OCI-M2 (cell line): ENCODE results near the gene ERMAP.
"Not testable (repeated sequence)": the region's sequence is repeated elsewhere in the genome, so short reads cannot be mapped to it uniquely, and the experiment has no call there.

ENCODE experiments used
- DNase-seq: peaks from one replicate; lab custom pipeline; 2025; ENCODE audit not compliant: unreplicated experiment; lab: John Stamatoyannopoulos, UW

ERMAP gene

DNA sequence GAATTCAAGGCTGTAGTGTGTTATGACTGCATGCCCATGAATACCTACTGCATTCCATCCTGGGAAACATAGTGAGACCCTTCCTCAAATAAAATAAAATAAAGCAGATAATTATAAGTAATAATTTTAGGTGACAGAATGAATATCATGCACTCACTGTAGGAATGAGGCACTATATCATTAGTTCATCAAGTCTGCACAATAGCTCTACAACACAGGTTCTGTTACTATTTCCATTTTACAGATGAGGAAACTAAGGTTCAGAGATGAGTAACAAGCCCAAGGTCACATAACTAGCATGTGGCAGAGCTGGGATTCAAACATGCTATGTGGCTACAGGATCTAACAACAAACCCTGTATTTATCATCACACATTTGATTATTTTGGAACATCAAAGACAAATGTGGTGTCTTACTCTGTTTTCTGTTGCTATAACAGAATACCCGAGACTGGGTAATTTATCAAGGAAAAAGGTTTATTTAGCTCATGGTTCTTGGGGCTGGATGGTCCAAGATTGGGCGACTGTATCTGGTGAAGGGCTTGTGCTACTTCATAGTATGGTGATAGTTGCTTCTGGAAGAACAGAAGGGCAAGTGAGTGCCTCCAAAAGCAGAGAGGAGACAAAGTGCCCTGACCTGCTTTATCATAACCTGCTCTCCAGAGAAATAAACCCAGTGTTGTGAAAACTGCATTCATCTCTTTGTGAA is 24.7 kb downstream of the ERMAP start:
- DNase-seq, result no peak

DNA sequence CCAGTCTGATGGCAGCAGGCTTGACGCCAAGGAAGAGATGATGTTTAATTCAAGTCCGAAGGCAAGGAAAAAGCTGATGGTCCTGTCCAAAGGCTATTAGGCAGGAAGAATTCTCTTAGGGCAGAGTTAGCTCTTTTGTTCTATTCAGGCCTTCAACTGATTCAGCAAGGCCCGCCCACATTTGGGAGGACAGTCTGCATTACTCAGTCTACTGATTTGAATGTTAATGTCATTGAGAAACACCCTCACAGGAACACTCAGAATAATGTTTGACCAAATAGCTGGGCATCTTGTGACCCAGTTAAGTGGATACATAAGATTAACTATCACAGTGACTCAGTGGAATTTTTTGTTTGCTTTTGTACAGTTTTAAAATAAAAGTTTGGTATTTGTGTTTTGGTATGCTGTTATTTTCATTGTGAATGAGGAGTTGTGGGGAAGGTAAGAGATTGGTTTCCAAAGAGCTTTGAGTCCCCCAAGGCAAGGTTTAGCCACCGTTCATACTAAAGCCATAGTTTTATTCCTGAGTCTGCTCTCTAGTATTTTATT is 27.7 kb downstream of the ERMAP start:
- DNase-seq, result no peak

DNA sequence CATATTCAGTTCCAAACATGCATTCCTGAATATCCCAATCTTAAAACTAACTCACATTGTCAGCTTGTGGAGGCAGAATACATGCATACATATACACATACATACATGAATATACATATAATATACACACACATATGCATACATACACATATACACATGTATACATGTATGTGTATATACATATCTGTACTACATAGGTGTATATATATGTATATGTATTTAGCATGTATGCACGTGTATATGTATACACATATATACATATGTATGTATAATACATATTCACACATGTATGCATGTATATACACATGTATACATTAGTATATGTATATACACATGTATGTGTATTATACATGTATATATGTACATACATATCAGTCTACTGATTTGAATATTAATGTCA is 28.3 kb downstream of the ERMAP start:
- no peak for DNase-seq

DNA sequence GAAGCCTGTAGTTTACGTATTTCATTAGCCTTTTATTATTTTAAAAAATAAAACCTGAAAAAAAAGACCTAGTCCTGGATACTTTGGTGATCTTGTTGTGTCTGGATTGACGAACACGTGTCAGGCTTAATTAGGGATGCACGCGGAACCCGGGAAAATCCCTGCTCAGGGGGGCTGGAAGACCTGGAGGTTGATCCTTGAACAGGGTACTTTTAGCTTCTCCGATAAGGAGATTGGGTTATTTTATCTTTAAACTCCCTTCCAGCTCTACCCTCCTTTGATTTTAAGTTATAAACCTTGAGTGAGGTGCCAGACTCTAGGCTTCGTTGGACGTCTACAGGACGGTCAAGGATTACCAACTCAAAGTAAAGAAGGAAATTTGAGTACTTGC is 28.9 kb downstream of the ERMAP start:
- DNase-seq, result no peak

DNA sequence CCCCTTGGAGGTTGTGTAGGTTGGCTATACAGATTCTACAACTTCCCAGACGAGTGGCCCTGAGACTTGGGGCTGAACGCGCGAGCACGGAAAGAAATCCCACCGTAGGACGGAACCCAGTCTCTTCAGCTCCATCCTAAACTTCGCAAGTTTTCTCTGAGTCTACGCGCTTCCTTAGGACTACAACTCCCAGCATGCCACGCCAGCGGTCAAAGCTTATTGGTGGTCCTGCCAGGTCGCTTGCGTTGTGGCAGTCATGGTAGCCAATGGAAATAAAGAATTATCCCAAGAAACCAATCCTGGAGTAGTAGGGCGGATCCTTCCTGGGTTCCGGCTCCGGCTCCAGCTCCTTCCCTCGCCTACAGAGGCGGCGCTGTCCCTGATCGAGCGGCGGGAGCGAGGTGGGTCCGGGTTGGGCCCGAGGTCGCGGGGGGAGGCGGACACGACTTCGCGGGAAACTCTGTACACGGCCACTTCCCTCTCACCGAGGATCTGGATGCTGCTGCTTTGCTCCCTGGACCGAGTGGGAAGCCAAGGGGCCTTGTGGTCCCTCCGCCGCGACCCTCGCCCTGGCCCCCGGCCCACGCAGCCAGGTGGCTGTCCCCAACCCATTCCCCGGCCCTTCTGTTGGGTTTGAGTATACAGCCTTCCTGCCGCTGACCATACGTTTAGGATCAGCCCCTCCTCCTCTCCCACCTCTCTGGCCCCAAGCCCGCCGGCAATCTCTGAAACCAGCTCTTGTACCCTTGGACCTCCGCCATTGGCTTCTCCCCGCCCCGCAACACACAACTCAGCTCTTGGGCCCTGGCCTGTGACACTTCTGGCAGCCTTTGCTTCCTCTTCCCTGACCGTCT is 29.6 kb downstream of the ERMAP start, which contains the start of gene ZNF691:
TSS of gene ZNF691 (plus strand) at position 357 of the 854 bp plus-strand sequence. CDS start 3,046 bp downstream, outside the sequence.
- DNase-seq, result peak; percentile 91

DNA sequence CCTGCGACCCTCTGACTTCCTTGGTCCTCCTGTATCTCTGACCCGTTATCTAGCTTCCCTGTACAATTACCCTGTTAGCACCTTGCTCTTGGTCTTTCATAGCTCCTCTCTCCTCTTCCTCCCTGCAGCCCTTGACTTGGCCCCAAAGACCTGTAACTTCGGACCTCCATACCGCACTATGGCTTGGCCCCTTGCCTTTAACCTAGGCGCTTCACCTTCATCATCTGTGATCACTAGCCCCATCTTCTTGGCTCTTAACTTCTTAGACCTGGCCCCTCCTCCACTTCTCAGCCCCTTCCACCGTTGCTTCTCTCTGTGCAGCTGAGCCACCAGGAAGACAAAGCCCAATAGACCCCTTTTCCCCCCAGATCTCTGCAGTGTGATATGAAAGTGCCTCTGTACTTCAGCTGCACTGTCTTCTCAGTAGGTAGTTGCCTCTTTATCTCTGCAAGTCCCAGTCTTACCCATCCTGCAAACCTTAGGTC is 30.2 kb downstream of the ERMAP start:
- DNase-seq, result no peak

DNA sequence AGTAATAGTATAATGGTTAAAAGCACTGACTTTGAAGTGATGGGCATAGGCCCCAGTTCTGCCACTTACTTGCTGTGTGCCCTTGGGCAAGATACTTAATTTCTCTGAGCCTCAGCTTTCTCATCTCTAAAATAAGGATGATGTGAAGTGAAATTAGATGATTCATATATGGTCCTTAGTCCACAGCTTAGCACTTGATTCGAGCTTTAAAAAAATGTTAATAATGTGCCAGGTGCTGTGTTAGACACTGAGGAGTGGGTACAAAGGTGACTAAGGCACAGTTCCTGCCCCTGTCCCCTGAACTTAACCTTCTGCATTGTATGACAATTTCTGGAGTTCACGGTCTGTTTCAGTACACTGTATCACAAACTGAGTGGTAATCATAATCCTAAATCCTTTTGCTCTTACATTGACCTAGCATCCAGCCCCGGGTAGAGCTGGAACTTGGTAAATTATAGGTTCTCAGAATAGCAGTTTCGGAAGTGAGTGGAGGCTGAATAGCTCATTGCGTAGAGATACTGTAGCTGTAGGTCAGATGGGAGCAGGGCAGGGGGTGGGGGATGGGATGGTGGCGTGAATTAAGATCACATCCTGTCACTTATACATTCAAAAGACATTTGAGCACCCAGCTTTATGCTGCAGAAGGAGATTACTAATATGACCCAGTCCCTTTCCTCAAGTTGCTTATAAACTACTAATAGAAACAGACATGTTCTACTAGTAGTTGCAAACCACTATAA is 31.0 kb downstream of the ERMAP start:
- DNase-seq, result no peak

DNA sequence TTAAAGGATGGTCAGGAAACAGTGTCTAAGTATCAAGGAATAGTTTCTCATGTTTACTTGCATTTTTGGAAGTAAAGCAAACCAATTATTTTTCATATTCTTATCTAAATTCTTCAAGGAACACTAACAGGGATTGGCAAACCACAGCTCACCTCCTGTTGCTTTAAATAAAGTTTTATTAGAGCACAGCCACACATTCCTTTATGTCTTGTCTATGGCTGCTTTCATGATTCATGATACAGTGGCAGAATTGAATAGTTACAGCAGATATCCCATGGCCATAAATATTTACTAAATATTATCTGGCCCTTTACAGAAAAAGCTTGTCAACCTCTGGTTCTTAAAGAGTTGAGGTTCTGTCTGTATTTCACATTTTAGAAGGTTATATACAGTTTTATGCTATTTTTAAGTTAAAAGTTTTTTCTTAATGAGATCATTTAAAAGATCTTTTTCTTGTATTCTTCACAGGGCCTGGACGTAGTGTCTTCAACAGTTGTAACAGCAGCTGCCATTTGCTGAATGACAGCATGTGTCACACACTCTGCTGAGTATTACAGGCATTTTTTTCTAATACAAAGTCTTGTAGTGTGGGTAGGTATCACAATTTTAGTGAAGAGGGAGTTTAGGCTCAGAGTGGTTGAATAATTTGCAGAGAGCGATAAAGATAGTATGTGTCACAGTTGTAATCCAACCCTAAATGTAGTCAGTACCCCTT is 32.1 kb downstream of the ERMAP start:
- no peak for DNase-seq

DNA sequence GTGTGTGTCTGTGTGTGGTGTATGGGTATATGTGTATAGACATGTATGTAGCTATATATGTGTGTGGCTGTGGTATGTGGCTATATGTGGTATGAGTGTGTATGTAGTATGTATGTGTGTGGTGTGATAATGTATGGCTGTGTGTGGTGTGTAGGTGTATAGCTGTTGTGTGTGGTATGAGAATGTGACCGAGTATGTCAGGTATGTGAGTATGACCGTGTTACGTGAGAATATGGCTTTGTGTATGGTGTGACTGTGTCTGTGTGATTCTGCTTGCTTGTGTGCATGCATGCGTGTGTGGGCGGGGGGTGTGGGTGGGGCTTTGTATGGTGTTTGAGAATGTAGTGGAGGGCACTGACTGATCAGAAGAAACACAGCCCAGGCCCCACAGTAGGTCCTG is 33.0 kb downstream of the ERMAP start:
- DNase-seq, result no peak

DNA sequence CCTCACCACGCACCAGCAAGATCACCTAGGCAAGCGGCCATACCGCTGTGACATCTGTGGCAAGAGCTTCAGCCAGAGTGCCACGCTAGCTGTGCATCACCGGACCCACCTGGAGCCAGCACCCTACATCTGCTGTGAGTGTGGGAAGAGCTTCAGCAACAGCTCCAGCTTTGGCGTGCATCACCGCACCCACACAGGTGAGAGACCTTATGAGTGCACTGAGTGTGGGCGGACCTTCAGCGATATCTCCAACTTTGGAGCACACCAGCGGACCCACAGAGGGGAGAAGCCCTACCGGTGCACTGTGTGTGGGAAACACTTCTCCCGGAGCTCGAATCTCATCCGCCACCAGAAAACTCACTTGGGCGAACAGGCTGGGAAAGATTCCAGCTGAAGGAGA is 34.5 kb downstream of the ERMAP start:
- DNase-seq, result no peak

DNA sequence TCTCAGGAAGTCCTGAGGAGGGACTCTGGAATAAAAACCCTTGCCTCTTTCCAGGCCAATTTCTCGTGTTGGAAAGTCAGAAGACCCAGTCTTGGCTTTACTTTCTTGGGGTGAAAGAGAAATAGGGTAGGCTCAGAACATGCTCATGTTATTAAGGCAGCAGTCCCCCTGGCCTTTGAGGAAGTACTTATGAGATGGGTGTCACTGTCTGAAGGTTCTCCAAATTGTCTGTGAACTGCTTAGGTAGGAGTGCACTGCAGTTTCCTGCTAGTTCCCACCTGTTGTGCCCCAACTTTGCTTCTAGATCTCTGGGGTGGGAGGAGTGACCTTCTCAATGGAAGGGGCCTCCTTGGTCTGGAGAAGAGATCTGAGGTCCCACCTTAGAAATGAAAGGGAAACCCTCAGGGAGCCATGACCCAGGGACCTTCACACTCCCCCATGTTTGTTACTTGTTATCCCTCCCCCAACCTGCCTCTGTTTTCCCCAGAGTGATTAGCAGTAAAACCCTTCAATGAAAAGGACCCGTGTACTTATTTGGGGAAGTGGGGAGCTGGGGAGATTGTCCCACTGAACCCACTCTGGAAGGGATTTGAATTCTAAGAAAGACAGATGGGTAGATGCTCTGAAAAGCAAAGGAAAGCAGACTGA is 35.2 kb downstream of the ERMAP start:
- DNase-seq, result no peak

DNA sequence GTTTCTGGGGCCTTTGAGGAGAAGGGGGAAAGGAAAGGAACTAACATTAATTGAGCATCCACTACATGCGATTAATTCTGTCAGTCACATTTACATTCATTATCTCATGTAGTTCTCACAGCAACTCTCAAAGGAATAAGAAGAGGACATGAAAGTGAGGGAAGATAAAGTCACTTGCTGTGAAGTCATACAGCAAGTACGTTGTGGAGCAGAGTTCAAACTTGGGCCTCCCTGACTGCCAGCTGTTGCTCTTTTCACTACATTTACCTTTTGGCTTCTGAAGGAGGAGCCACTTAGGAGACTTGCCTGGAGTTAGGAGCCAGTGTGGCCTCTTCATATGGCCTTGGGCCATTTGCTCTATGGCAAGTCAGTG is 35.7 kb downstream of the ERMAP start:
- DNase-seq, result no peak

DNA sequence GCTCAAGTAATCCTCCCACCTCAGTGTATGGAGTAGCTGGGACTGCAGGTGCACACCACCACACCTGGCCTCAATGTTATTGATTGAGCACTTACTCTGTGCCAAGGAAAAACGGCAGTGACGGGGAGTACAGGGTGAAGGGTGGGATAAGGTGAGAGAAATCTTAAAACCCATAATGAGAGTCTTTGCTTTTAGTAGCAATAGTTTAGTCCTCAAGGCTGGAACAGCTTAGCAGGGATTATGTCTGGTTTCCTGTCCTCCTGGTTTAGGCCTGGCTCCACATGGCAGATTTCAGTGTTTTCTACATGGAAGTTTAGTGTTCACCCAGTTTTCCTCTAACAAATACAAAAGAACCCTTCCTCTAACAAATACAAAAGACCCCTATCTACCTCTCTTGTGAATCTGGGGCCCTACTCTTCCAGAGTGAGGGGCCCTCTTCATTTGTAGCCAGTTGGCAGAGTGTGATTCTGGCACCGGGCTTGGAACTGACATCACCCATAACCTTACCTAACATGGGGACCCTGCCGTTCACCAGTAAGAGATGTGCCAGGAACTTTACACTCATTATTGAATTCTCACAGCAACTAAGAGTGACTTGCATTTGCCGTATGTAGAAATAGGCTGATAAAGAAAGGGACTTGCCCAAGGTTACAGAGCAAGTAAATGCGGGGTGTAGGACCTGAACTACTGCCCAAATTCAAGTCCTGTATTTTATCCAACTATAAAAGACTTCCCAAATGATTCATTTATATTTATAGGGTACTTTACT is 36.4 kb downstream of the ERMAP start:
- DNase-seq, result no peak

DNA sequence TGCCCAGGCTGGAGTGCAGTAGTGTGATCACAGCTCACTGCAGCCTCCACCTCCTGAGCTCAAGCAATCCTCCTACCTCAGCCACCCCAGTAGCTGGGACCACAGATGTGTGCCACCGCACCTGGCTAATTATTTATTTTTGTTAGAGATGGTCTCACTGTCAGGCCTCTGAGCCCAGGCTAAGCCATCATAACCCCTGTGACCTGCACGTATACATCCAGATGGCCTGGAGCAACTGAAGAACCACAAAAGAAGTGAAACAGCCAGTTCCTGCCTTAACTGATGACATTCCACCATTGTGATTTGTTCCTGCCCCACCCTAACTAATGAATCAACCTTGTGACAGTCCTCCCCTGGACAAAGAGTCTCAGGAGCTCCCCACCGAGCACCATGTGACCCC is 39.6 kb downstream of the ERMAP start:
- not testable (repeated sequence) for DNase-seq

DNA sequence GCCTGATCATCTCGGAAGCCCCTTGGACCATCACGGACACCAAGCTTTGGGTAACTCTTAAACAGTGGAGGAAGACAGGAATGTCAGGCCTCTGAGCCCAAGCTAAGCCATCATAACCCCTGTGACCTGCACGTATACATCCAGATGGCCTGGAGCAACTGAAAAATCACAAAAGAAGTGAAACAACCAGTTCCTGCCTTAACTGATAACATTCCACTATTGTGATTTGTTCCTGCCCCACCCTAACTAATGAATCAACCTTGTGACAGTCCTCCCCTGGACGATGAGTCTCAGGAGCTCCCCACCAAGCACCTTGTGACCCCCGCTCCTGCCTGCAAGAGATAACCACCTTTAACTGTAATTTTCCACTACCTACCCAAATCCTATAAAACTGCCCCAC is 42.4 kb downstream of the ERMAP start:
- DNase-seq, result not testable (repeated sequence)

DNA sequence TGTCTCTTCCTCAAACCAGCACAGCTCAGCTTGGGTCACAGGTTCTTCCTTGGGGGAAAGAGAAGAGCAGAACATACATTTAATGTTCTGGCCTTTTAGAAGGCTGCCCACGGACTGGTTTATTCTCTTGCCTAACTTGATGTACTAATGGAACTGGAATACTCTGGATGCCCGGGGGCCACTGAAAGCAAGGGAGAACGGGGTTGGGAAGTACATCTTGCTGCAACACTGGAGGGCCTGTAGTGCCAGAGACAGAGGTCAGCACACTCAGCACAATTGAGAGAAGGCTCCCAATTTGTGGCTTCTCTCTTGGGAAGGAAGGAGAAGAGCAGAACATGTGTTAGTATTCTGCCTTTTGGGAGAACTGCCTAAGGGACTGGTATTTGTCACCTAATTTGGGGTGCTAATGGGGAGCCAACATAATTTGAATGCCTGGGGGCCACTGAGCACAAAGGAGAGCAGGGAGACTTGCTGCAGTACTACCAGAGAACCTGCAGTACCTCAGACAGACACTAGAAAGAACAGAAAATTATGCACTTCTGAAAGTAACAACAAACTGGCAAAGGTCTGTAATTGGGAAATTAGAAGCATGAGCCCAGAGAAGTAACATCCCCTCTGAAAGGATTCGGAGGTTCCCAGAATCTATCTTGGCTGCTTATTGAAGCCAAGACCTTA is 43.6 kb downstream of the ERMAP start:
- no peak for DNase-seq

DNA sequence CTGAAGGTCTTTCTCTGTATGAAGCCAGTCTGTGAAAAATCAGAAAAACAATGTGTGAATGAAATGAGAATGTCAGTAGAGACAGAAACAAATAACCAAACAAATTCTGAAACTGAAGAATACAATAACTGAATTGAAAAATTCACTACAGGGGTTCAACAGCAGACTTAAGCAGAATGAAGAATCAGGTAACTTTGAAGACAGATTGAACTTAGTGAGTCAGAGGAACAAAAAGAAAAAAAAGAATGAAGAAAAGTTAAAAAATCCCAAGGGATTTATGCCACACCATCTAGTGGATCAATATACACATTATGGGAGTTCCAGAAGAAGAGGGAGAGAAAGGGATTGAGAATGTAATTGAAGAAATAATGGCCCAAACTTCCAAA is 44.1 kb downstream of the ERMAP start:
- no peak for DNase-seq

DNA sequence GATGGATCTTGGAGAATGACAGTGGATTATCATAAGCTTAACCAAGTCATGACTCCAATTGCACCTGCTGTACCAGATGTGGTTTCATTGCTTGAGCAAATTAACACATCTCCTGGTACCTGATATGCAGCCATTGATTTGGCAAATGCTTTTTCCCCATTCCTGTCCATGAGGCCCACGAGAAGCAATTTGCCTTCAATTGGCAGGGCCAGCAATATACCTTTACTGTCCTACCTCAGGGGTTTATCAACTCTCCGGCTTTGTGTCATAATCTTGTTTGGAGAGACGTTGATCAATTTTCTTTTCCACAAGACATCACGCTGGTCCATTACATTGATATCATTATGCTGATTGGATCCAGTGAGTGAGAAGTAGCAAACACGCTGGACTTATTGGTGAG is 49.6 kb downstream of the ERMAP start:
- DNase-seq, result no peak

DNA sequence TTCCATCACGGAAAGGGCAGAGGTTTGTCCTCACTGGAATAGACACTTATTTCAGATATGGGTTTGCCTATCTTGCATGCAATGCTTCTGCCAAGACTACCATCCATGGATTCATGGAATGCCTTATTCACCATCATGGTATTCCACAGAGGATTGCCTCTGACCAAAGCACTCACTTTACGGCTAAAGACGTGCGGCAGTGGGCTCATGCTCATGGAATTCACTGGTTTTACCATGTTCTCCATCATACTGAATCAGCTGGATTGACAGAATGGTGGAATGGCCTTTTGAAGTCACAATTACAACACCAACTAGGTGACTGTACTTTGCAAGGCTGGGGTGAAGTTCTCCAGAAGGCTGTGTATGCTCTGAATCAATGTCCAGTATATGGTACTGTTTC is 51.5 kb downstream of the ERMAP start:
- DNase-seq, result not testable (repeated sequence)
